Measurements from ENCODE around the gene BCAP31. TPM values are rescaled to one million over a fixed set of nuclear protein-coding genes. Genes with fewer than 3 reads are reported as not detected.

BCAP31 gene
- total RNA-seq, 1 experiment from 2014 or later = 522 TPM

DNA sequence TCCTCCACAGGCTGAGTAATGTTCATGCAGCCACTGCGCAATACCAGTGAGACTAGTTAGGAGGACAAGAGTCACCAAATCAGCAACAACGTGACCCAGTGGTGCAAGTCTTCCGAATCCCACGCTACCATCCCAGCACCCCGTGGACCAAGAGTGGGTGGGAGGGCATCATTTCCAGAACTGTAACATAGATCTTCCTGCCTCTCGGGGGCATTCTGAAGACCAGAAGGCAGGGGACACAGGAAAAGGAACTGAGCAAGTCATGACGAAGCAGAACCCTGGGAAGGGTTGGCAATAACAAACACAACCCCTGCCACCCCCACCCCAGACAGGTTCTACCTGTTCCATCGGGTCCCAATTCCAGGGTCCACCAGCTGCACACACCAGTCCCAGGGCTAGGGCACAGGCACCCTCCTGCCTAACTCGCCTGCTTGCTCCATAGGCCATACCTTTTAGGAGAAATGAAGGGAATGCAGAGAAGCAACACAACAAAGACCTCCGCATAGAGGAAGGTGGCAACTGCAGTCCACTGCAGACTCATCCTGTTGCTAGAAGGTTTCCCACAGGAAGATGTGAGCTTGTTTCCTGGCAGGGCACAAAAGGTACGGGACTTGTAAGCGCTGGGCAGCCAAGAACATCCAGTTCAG, 1.4 kb downstream of the BCAP31 start:
- H4K20me1 ChIP-seq (ENCODE audit: insufficient read depth) = peaks cover 20% of the 10 kb centered on the region
- peak overlapping the region; percentile 89 for H3K4me2 ChIP-seq
- H3K4me1 ChIP-seq (replicated peaks; ENCODE audit: insufficient read depth) = peaks cover 23% of the 10 kb centered on the region
- peak overlapping the region; percentile 89 for H3K27ac ChIP-seq
- peaks cover 22% of the 10 kb centered on the region for H3K36me3 ChIP-seq (ENCODE audit: low read depth)
- H3K9me2 ChIP-seq (ENCODE audit: insufficient read depth) = no peaks in the 10 kb centered on the region
- H3F3A ChIP-seq (ENCODE audit: insufficient read depth, low read depth) = peaks cover 35% of the 10 kb centered on the region
- no peaks in the 10 kb centered on the region for H3K9me3 ChIP-seq (ENCODE audit: insufficient read depth, low read depth)
- BruUV-seq (replicated peaks) = TSS peak; percentile 22
- peaks cover 81% of the 10 kb centered on the region for H3K79me2 ChIP-seq (ENCODE audit: low read depth)
- TF ChIP-seq EZH2 (IDR thresholded peaks at IDR 0.05; ENCODE audit: low read depth) = no peak
- TF ChIP-seq, protein P1, sequence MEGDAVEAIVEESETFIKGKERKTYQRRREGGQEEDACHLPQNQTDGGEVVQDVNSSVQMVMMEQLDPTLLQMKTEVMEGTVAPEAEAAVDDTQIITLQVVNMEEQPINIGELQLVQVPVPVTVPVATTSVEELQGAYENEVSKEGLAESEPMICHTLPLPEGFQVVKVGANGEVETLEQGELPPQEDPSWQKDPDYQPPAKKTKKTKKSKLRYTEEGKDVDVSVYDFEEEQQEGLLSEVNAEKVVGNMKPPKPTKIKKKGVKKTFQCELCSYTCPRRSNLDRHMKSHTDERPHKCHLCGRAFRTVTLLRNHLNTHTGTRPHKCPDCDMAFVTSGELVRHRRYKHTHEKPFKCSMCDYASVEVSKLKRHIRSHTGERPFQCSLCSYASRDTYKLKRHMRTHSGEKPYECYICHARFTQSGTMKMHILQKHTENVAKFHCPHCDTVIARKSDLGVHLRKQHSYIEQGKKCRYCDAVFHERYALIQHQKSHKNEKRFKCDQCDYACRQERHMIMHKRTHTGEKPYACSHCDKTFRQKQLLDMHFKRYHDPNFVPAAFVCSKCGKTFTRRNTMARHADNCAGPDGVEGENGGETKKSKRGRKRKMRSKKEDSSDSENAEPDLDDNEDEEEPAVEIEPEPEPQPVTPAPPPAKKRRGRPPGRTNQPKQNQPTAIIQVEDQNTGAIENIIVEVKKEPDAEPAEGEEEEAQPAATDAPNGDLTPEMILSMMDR (conservative IDR thresholded peaks at IDR 0.05) = no peak
- no peaks in the 10 kb centered on the region for H3K27me3 ChIP-seq (ENCODE audit: insufficient read depth, low read depth)
- DNase-seq = peak; percentile 73 to 79
- CTCF ChIA-PET = no interaction called here
- POLR2A ChIA-PET (ENCODE audit: unreplicated experiment) = no interaction called here
- H2AFZ ChIP-seq = no peak overlapping the region
- H3K4me3 ChIP-seq = peak overlapping the region; percentile 85
- intact Hi-C loops (cut with micrococcal nuclease; ENCODE audit: unreplicated experiment) = loop anchor here (1.0 kb wide), 1 partner anchor 15 kb away; no protein-coding TSS in a partner anchor

DNA sequence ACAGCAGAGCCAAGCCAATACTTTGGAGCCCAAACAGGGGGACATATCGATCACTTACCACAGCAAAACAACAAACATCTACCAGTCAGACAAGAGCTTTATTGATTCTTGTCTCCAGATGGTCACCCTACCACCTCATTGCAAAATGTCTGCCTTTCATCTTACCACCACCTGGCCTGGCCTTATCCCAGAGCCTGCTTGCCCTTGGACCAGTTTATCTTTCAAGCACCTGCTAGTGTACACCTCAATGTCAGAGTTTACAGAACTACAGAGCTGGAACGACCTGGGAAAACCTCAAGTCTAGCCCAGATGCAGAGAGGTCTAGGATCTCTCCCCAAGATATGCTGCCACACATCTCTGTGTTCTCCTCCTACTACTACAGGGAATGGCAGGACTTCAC, 4.5 kb downstream of the BCAP31 start:
- H3K4me1 ChIP-seq (replicated peaks; ENCODE audit: insufficient read depth) = peaks cover 9% of the 10 kb centered on the region
- ChIA-PET CTCF (no interaction called here), POLR2A (ENCODE audit: unreplicated experiment) (interaction anchor here (0.7 kb wide), 2 partner anchors 10 to 168 kb away, joined by 3 read pairs; no protein-coding TSS in a partner anchor)
- H3K9me2 ChIP-seq (ENCODE audit: insufficient read depth) = no peaks in the 10 kb centered on the region
- no peak overlapping the region for H2AFZ ChIP-seq
- no peaks in the 10 kb centered on the region for H3K27me3 ChIP-seq (ENCODE audit: insufficient read depth, low read depth)
- peaks cover 17% of the 10 kb centered on the region for H3F3A ChIP-seq (ENCODE audit: insufficient read depth, low read depth)
- H3K4me3 ChIP-seq = no peak overlapping the region
- no peak for TF ChIP-seq EZH2 (IDR thresholded peaks at IDR 0.05; ENCODE audit: low read depth)
- TF ChIP-seq, protein P1 (conservative IDR thresholded peaks at IDR 0.05) = no peak
- peaks cover 67% of the 10 kb centered on the region for H3K79me2 ChIP-seq (ENCODE audit: low read depth)
- intact Hi-C loops (cut with micrococcal nuclease; ENCODE audit: unreplicated experiment) = no loop called here
- H3K27ac ChIP-seq = no peak overlapping the region
- H3K36me3 ChIP-seq (ENCODE audit: low read depth) = peaks cover 32% of the 10 kb centered on the region
- no peak for DNase-seq
- no peaks in the 10 kb centered on the region for H3K9me3 ChIP-seq (ENCODE audit: insufficient read depth, low read depth)
- H3K4me2 ChIP-seq = no peak overlapping the region
- H4K20me1 ChIP-seq (ENCODE audit: insufficient read depth) = peaks cover 23% of the 10 kb centered on the region
- no TSS peak for BruUV-seq (replicated peaks)

DNA sequence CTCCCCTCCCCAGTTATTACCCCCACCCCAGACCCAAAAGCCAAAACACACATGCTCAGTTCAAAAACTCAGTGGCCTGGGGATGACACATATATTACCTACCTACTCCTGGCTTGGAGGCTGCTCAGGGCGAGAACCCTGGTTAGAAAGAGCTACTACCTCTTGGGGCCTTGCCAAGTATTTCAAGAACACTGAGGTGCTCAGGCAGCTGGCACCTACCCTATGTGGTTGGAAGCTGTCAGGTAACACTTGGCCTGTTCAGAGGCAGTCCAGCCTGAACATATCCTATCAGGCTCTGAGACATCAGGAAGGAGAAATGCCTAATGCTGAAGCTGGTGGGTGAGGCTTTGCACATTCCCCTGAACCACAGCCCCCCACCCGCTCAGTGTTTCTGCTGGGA, 4.9 kb downstream of the BCAP31 start:
- Histone ChIP-seq H3K4me1 (replicated peaks; ENCODE audit: insufficient read depth) (peaks cover 9% of the 10 kb centered on the region), H3K27me3 (ENCODE audit: insufficient read depth, low read depth) (no peaks in the 10 kb centered on the region), H2AFZ (no peak overlapping the region), H3K4me3 (no peak overlapping the region), H4K20me1 (ENCODE audit: insufficient read depth) (peaks cover 26% of the 10 kb centered on the region), H3K27ac (no peak overlapping the region), H3K4me2 (no peak overlapping the region), H3K9me2 (ENCODE audit: insufficient read depth) (no peaks in the 10 kb centered on the region), H3K79me2 (ENCODE audit: low read depth) (peaks cover 67% of the 10 kb centered on the region), H3K9me3 (ENCODE audit: insufficient read depth, low read depth) (no peaks in the 10 kb centered on the region), H3F3A (ENCODE audit: insufficient read depth, low read depth) (peaks cover 17% of the 10 kb centered on the region), H3K36me3 (ENCODE audit: low read depth) (peaks cover 34% of the 10 kb centered on the region)
- POLR2A ChIA-PET (ENCODE audit: unreplicated experiment) = interaction anchor here (0.7 kb wide), 2 partner anchors 10 to 168 kb away, joined by 3 read pairs; no protein-coding TSS in a partner anchor
- TF ChIP-seq, protein P1 (conservative IDR thresholded peaks at IDR 0.05) = no peak
- no peak for TF ChIP-seq EZH2 (IDR thresholded peaks at IDR 0.05; ENCODE audit: low read depth)
- BruUV-seq (replicated peaks) = no TSS peak
- intact Hi-C loops (cut with micrococcal nuclease; ENCODE audit: unreplicated experiment) = no loop called here
- DNase-seq = no peak
- CTCF ChIA-PET = no interaction called here
